SK-N-MC (cell line): ENCODE measurements around the gene SLC35D3.
A peak's percentile ranks its signal among the peaks of the same experiment; 100 is the strongest.

Source experiments
- DNase-seq: peaks from one replicate; pipeline ENCODE4 v3.0.0-alpha.2; 2011; ENCODE audit warnings: low read depth, low spot score
- H3K27ac ChIP-seq: fragments of 200-600 bp; sonication (generic); 2 replicates; pipeline ENCODE4 v1.5.1; 2016; ENCODE audit warnings: mixed run types
- H3K36me3 ChIP-seq: fragments of 200-600 bp; sonication (generic); 2 replicates; pipeline ENCODE4 v1.6.1; 2017; ENCODE audit warnings: antibody characterized with exemption, low read length, mixed read lengths; ENCODE audit not compliant: insufficient read depth
- H3K4me3 ChIP-seq: fragments of 200-600 bp; sonication (generic); 2 replicates; pipeline ENCODE4 v1.5.1; 2016
- H3K9ac ChIP-seq: fragments of 200-600 bp; sonication (generic); 2 replicates; pipeline ENCODE4 v1.8.0; 2017; ENCODE audit warnings: mixed run types, mixed read lengths; ENCODE audit not compliant: insufficient read length
- H3K9me3 ChIP-seq: fragments of 200-600 bp; sonication (generic); 2 replicates; pipeline ENCODE4 v1.6.1; 2017; ENCODE audit warnings: low read depth, mild to moderate bottlenecking, antibody characterized with exemption, low read length, moderate library complexity, mixed read lengths
- EZH2 ChIP-seq: fragments of 200-600 bp; sonication (generic); IDR thresholded peaks from one replicate; pipeline ENCODE4 v1.6.1; 2017; ENCODE audit warnings: antibody characterized with exemption
- FOXP2 ChIP-seq: optimal IDR thresholded peaks from 2 replicates; pipeline ENCODE3; 2011; ENCODE audit warnings: mild to moderate bottlenecking, moderate library complexity; ENCODE audit not compliant: insufficient read depth; ENCODE audit errors: extremely low read length, control extremely low read depth
- POLR2AphosphoS5 ChIP-seq: IDR thresholded peaks from 2 replicates; pipeline ENCODE4 v1.6.1; 2012; ENCODE audit warnings: mild to moderate bottlenecking, low read depth, low read length, borderline replicate concordance

Gene SLC35D3

DNA sequence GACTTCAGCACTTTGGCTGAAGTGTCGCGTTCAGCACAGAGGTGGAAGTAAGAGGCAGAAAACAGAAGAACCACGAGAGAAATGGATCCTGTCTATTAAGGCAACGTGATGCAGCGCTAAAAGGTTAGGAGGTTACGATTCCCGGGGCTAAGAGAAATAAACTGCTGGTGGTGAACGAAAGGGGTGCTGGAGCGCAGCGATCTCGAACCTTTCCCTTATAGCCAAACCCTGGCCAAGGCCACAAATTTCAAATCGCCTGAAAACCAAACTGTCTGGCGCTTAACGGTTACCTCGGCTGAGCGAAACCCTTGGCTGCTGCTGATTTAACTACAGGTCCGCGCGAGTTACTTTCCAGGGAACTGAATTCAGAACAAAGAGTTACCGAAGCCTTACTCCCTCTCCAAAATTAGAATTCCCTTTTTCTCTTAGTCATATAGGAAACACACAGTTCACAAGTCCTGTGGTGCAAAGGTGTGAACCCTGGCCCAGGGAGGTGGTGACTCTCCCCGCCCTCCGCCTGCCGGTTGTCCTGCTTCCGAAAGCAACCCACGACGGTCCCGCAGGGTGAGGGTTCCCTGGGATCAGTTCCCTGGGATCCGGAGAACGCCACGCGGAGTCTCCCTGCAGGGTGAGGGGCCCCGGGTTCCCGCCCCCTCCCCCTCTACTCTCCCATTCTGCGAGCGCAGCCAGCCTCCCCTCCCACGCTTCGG lies 1.3 kb upstream of the SLC35D3 start:
- TF ChIP-seq FOXP2 = no peak
- no peak for TF ChIP-seq POLR2AphosphoS5
- TF ChIP-seq EZH2 = no peak
- no peak overlapping the region for H3K9ac ChIP-seq
- H3K27ac ChIP-seq = no peak overlapping the region
- H3K9me3 ChIP-seq = no peaks in the 10 kb centered on the region
- no peak for DNase-seq
- peak overlapping the region; percentile 83 for H3K4me3 ChIP-seq
- H3K36me3 ChIP-seq = no peaks in the 10 kb centered on the region

DNA sequence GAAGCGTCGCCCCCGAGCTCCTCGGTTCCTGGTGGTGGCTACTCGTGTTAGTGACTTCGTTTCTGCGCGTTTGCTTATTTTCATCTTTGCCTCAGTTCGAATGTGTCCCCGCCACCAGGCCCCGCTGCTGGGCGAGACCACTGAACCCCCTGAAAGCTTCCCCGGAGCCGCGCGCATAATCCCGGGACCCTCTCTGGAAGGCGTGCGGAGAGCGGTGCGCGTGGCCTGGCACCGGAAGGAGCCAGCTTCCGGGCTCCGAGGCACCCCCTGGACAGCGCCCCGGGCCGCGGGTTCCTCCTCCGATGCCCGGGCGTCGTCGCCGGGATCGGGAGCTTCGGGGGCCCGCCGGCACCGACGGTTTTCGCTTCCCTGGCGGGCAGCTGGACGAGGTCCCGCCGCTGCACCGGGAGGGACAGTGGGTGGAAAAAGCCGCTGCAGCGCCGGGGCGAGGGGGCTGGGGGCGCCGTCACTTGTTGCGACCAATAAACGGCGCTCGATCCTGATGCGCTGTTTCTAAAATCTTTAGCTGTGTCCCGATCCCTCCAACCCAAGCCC lies 643 bp upstream of the SLC35D3 start:
- DNase-seq = no peak
- Histone ChIP-seq H3K36me3 (no peaks in the 10 kb centered on the region), H3K27ac (no peak overlapping the region), H3K9me3 (no peaks in the 10 kb centered on the region), H3K4me3 (peak overlapping the region; percentile 83), H3K9ac (no peak overlapping the region)
- TF ChIP-seq POLR2AphosphoS5 = no peak; the same call in 1 of the 2 replicates
- TF ChIP-seq FOXP2 = no peak
- peak; percentile 66 for TF ChIP-seq EZH2

DNA sequence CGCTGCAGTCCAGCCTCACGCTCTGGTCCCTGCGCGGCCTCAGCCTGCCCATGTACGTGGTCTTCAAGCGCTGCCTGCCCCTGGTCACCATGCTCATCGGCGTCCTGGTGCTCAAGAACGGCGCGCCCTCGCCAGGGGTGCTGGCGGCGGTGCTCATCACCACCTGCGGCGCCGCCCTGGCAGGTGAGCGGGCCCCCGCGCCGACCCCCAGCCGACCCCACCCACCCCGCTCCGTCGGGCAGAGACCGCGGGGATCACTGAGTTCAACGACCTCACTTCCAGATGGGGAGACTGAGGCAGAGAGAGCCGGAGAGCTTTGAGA lies 545 bp downstream of the SLC35D3 start:
- Histone ChIP-seq H3K36me3 (no peaks in the 10 kb centered on the region), H3K9me3 (no peaks in the 10 kb centered on the region), H3K27ac (no peak overlapping the region), H3K9ac (no peak overlapping the region), H3K4me3 (peak overlapping the region; percentile 83)
- DNase-seq = no peak
- TF ChIP-seq EZH2 = no peak
- TF ChIP-seq FOXP2 = no peak
- no peak for TF ChIP-seq POLR2AphosphoS5

DNA sequence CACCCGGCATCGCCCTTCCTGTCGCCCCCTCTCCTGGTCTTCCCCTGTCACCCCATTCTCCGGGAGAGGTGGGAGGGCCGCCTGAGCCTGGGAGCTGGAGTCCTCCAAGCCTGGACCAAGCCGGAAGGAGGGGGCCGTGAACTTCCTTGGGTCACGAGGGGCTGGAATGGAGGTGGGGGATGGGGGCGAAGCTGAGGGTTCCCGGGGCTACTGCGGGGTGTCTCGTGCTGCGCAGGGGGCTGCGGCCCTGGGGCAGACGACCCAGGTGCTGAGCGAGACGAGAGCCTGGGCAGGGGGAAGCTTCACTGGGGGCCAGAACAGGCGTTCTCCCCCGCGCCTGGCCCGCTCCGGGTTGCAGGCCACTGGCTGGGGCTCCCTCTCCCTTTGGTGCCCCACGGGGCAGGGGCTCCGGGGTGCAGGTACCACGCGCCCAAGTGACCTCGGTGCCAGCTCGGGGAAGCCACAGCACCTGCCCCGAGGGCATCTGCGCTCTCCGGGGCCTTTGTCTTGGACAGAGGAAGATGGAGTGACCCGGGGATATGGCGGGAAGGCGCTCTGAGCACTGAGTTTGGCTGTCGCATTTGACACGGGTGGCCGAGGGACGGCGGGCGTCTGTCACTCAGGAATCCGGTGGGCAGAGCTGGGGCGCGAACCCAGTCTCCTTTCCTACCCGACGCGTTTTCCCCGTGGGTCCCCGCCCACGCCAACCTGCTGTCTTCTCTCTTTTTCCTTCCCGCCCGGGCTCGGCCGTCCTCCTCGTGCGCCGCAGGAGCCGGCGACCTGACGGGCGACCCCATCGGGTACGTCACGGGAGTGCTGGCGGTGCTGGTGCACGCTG lies 1.2 kb downstream of the SLC35D3 start:
- Histone ChIP-seq H3K9me3 (no peaks in the 10 kb centered on the region), H3K9ac (no peak overlapping the region), H3K4me3 (no peak overlapping the region), H3K27ac (no peak overlapping the region), H3K36me3 (no peaks in the 10 kb centered on the region)
- TF ChIP-seq EZH2 (no peak), POLR2AphosphoS5 (no peak), FOXP2 (no peak)
- DNase-seq = no peak

DNA sequence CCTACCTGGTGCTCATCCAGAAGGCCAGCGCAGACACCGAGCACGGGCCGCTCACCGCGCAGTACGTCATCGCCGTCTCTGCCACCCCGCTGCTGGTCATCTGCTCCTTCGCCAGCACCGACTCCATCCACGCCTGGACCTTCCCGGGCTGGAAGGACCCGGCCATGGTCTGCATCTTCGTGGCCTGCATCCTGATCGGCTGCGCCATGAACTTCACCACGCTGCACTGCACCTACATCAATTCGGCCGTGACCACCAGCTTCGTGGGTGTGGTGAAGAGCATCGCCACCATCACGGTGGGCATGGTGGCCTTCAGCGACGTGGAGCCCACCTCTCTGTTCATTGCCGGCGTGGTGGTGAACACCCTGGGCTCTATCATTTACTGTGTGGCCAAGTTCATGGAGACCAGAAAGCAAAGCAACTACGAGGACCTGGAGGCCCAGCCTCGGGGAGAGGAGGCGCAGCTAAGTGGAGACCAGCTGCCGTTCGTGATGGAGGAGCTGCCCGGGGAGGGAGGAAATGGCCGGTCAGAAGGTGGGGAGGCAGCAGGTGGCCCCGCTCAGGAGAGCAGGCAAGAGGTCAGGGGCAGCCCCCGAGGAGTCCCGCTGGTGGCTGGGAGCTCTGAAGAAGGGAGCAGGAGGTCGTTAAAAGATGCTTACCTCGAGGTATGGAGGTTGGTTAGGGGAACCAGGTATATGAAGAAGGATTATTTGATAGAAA lies 2.0 kb downstream of the SLC35D3 start:
- H3K36me3 ChIP-seq = no peaks in the 10 kb centered on the region
- no peak overlapping the region for H3K4me3 ChIP-seq
- H3K9ac ChIP-seq = no peak overlapping the region
- DNase-seq = no peak
- TF ChIP-seq FOXP2 (no peak), POLR2AphosphoS5 (no peak), EZH2 (no peak)
- no peaks in the 10 kb centered on the region for H3K9me3 ChIP-seq
- H3K27ac ChIP-seq = no peak overlapping the region

DNA sequence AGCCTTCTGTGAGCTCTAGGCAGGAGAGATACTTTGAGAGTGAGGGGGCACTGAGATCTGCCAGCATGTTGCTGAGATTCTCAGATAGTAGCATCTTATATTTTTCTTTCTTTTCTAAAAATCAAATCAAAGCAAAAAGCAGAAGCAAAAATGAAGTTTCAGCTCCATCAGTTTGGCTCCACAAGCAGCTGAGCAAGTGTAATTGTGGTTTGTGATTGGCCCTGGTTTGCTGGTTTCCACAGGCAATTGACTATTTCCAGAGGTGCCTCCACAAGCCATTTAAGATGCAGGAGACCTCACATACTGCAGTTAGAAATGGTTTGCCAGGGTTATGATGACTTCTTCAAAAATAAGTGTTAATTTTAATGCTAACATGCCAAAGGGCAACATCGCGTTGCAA lies 4.3 kb downstream of the SLC35D3 start:
- Histone ChIP-seq H3K4me3 (no peak overlapping the region), H3K9ac (no peak overlapping the region), H3K9me3 (no peaks in the 10 kb centered on the region), H3K36me3 (no peaks in the 10 kb centered on the region), H3K27ac (no peak overlapping the region)
- TF ChIP-seq FOXP2 = no peak
- TF ChIP-seq EZH2 = no peak
- no peak for TF ChIP-seq POLR2AphosphoS5
- DNase-seq = no peak

DNA sequence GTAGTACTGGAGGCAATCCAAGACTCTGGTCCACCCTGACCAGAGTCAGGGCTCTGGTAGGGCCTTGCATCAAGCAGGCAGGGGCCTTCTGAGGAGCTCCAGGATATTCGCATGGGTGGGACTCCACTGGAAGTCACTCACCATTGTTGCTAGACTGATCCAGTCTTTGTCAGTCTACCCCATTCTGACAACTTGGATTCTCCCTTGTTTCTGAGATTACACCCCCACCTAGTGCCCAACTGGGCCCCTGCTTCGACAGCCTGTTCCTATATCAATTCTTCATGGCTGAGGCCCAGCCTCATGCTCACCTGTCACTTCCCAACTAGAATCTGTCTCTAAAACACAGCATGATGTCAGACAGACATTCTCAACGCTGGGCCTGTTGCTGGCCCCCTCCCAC lies 5.2 kb downstream of the SLC35D3 start:
- TF ChIP-seq POLR2AphosphoS5 (no peak), FOXP2 (no peak), EZH2 (no peak)
- DNase-seq = no peak
- no peak overlapping the region for H3K9ac ChIP-seq
- H3K27ac ChIP-seq = no peak overlapping the region
- no peak overlapping the region for H3K4me3 ChIP-seq
- no peaks in the 10 kb centered on the region for H3K36me3 ChIP-seq
- no peaks in the 10 kb centered on the region for H3K9me3 ChIP-seq

DNA sequence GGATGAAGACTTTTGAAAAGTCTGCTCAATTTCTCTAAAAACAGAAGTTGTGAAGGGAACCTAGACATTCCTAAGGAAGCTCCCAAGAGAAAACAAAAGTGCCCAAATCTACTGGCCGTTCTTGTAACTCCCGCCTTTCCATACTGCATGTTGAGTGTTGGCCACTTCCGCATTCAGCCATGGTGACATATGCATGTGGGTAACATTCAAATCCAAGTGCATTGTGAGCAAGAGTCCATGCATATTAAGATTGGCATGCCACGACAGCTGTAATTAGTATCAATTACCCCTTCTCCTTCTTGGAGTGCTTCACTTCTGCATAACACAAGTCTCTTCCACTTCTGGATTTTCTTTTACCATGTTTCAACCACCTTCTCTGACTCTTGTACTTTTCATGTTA lies 8.4 kb downstream of the SLC35D3 start:
- DNase-seq = no peak
- Histone ChIP-seq H3K27ac (no peak overlapping the region), H3K9ac (no peak overlapping the region)

More for the DNA sequence above, 8.4 kb downstream of the SLC35D3 start:
- Histone ChIP-seq H3K36me3 (no peaks in the 10 kb centered on the region), H3K4me3 (no peak overlapping the region), H3K9me3 (no peaks in the 10 kb centered on the region)
- TF ChIP-seq EZH2 (no peak), FOXP2 (no peak), POLR2AphosphoS5 (no peak)
